ENCODE measurements around the gene DNHD1. TPM values are rescaled to one million over a fixed set of nuclear protein-coding genes. Genes with fewer than 3 reads are reported as not detected.

DNHD1 gene
- total and polyA plus RNA-seq, 2 of the 8 experiments (the other 6 are each of a cell fraction or from before 2014, with no cell fraction given) = 5.0 to 6.8 TPM

- H2BK5ac ChIP-seq (ENCODE audit: low read depth, low read length) = no peak overlapping the region
- no peaks in the 10 kb centered on the region; the same call in 1 of the 2 replicates for H3K79me1 ChIP-seq (ENCODE audit: low read depth, low read length)
- no peak overlapping the region for H3K27ac ChIP-seq (ENCODE audit: low read depth, low read length)
- ChIA-PET POLR2A (ENCODE audit: partially characterized antibody) (interaction anchor here (0.6 to 1.5 kb wide), 3 partner anchors 9 to 1637 kb away, joined by 3 to 6 read pairs (median 4); no protein-coding TSS in a partner anchor), CTCF (ENCODE audit: partially characterized antibody) (interaction anchor here (1.2 to 6.5 kb wide), 4 partner anchors 10 to 81 kb away, joined by 3 to 83 read pairs (median 6); partner anchors contain the start of gene HPX)
- H3K56ac ChIP-seq (replicated peaks; ENCODE audit: insufficient read length, low read depth, low read length) = no peak overlapping the region
- no peaks in the 10 kb centered on the region for H4K20me1 ChIP-seq (replicated peaks in 1 of 2; ENCODE audit: control insufficient read depth in 1 of 2, insufficient read depth in 2 of 2, low read length in 2 of 2)
- H3K23me2 ChIP-seq (ENCODE audit: low read depth, low read length) = no peaks in the 10 kb centered on the region; the same call in 1 of the 2 replicates
- no peaks in the 10 kb centered on the region for H3K79me2 ChIP-seq (ENCODE audit: control insufficient read depth in 1 of 2, insufficient read depth in 2 of 2, low read length in 2 of 2)
- H2BK120ac ChIP-seq (replicated peaks; ENCODE audit: low read depth, low read length) = no peak overlapping the region
- no peak overlapping the region for H3K18ac ChIP-seq (ENCODE audit: extremely low read depth, low read length)
- peaks cover 0 to 12% (median 3%) of the 10 kb centered on the region in 4 experiments; a peak in 2 of 8 replicates for H3K36me3 ChIP-seq (ENCODE audit: control insufficient read depth in 2 of 4, insufficient read depth in 4 of 4, low read length in 3 of 4)
- no peak overlapping the region for H2BK20ac ChIP-seq (ENCODE audit: low read length)
- H3K23ac ChIP-seq (ENCODE audit: insufficient read length) = no peak overlapping the region
- no peaks in the 10 kb centered on the region for H3K4me1 ChIP-seq (replicated peaks in 1 of 4; ENCODE audit: control insufficient read depth in 3 of 4, insufficient read depth in 4 of 4, low read length in 3 of 4)
- no peaks in the 10 kb centered on the region for H3K27me3 ChIP-seq (replicated peaks in 1 of 4; ENCODE audit: control insufficient read depth in 3 of 4, extremely low read depth in 1 of 4, insufficient read depth in 3 of 4, low read length in 3 of 4)
- H3K9me3 ChIP-seq (ENCODE audit: insufficient read depth in 2 of 2, low read depth in 1 of 2, low read length in 1 of 2) = no peaks in the 10 kb centered on the region
- FAIRE-seq (no peak), DNase-seq (ENCODE audit: low read depth in 1 of 2, low spot score in 2 of 2) (no peak)
- no peak for TF ChIP-seq EGR1 (IDR thresholded peaks at IDR 0.05; ENCODE audit: borderline replicate concordance, low read depth, low read length)
- no peak for TF ChIP-seq YY1 (IDR thresholded peaks at IDR 0.05; ENCODE audit: low read depth, low read length)
- TF ChIP-seq RBBP5 (IDR thresholded peaks at IDR 0.05; ENCODE audit: borderline replicate concordance, low read depth, low read length) = no peak
- no peak for TF ChIP-seq KDM1A (IDR thresholded peaks at IDR 0.05; ENCODE audit: borderline replicate concordance, low read length)
- TF ChIP-seq JUN (IDR thresholded peaks at IDR 0.05; ENCODE audit: low read depth, low read length) = no peak
- TF ChIP-seq CEBPB (IDR thresholded peaks at IDR 0.05; ENCODE audit: low read depth, low read length) = no peak
- TF ChIP-seq SP4 (IDR thresholded peaks at IDR 0.05; ENCODE audit: low read length) = no peak
- TF ChIP-seq CHD2 (IDR thresholded peaks at IDR 0.05; ENCODE audit: low read length) = no peak
- no peak for TF ChIP-seq SP2 (IDR thresholded peaks at IDR 0.05; ENCODE audit: low read length)
- no peak for TF ChIP-seq MAFK (IDR thresholded peaks at IDR 0.05; ENCODE audit: low read depth, low read length)
- no peak for TF ChIP-seq JUND (IDR thresholded peaks at IDR 0.05; ENCODE audit: low read length)
- no peak overlapping the region for H3K14ac ChIP-seq (ENCODE audit: insufficient read length)
- H2BK15ac ChIP-seq (ENCODE audit: low read length) = no peak overlapping the region
- no peak overlapping the region for H4K5ac ChIP-seq (ENCODE audit: insufficient read length, low read depth, low read length)
- H3K4me3 ChIP-seq (ENCODE audit: extremely low read depth in 1 of 4, insufficient read depth in 2 of 4, low read depth in 3 of 4, low read length in 4 of 4) = no peak overlapping the region
- H4K8ac ChIP-seq (ENCODE audit: extremely low read depth, insufficient read depth, low read length) = no peak overlapping the region
- 79% methylated on average over 1 of the region's 1 CpG; no CpG with 5 or more reads in 1 of the 2 experiments for WGBS, 2 experiments (ENCODE audit: extremely low coverage in 1 of 2, insufficient coverage in 1 of 2, insufficient read length in 1 of 2, insufficient replicate concordance in 2 of 2, low coverage in 1 of 2, low lambda C conversion rate in 2 of 2, missing lambda C conversion rate in 1 of 2)
- no peak overlapping the region for H2AFZ ChIP-seq (ENCODE audit: low read length)
- no peak overlapping the region for H3K4ac ChIP-seq (replicated peaks; ENCODE audit: insufficient read length, low read depth, low read length)
- H2AK5ac ChIP-seq (ENCODE audit: low read depth, low read length) = no peak overlapping the region
- no peak overlapping the region for H4K91ac ChIP-seq (replicated peaks; ENCODE audit: insufficient read length, low read length)
- no peak overlapping the region for H3K4me2 ChIP-seq (ENCODE audit: insufficient read depth in 1 of 2, low read depth in 2 of 2, low read length in 2 of 2)
- H2BK12ac ChIP-seq (ENCODE audit: low read depth, low read length) = no peak overlapping the region
- H3K9ac ChIP-seq (replicated peaks in 1 of 4; ENCODE audit: extremely low read depth in 1 of 4, low read depth in 3 of 4, low read length in 3 of 4) = no peak overlapping the region; a peak in 1 of 7 replicates
Observed at GRCh38 chr11:6459099-6459450, 38.0 kb upstream of the DNHD1 start.

All from H1 (cell line).